H9 (cell line): ENCODE results near the gene ADAMTS6. TPM values are rescaled to one million over a fixed set of nuclear protein-coding genes. Genes with fewer than 3 reads are reported as not detected.

Experiments used
- DNase-seq: peaks from one replicate; pipeline ENCODE4 v3.0.0-alpha.2; 2017
- H2AFZ ChIP-seq: one replicate; pipeline ENCODE4 v1.6.1; 2013; ENCODE audit warnings: mild to moderate bottlenecking, low read length, control low read depth, moderate library complexity
- H2AK5ac ChIP-seq: 2 replicates; pipeline ENCODE4 v1.6.1; 2013; ENCODE audit warnings: low read length, control low read depth, mixed read lengths; ENCODE audit not compliant: insufficient read length
- H2BK120ac ChIP-seq: one replicate; pipeline ENCODE4 v1.6.1; 2013; ENCODE audit warnings: low read depth, mild to moderate bottlenecking, low read length, control low read depth, inconsistent platforms; ENCODE audit not compliant: poor library complexity, severe bottlenecking
- H2BK12ac ChIP-seq: 2 replicates; pipeline ENCODE4 v1.6.1; 2013; ENCODE audit warnings: low read length, control low read depth, mixed read lengths, low read depth; ENCODE audit not compliant: insufficient read length
- H2BK15ac ChIP-seq: 2 replicates; pipeline ENCODE4 v1.6.1; 2013; ENCODE audit warnings: low read depth, low read length, control low read depth
- H2BK20ac ChIP-seq: one replicate; pipeline ENCODE4 v1.6.1; 2013; ENCODE audit warnings: low read depth, mild to moderate bottlenecking, low read length, control low read depth, inconsistent platforms; ENCODE audit not compliant: poor library complexity, severe bottlenecking
- H2BK5ac ChIP-seq: 2 replicates; pipeline ENCODE4 v1.6.1; 2013; ENCODE audit warnings: low read length, control low read depth, mixed read lengths; ENCODE audit not compliant: insufficient read length
- H3K14ac ChIP-seq: 2 replicates; pipeline ENCODE4 v1.6.1; 2013; ENCODE audit warnings: low read length, control low read depth; ENCODE audit not compliant: insufficient read depth
- H3K18ac ChIP-seq: 2 replicates; pipeline ENCODE4 v1.6.1; 2013; ENCODE audit warnings: low read depth, mild to moderate bottlenecking, mixed read lengths, low read length, control low read depth; ENCODE audit not compliant: insufficient read length
- H3K23ac ChIP-seq: 2 replicates; pipeline ENCODE4 v1.6.1; 2013; ENCODE audit warnings: low read length, control low read depth, mixed read lengths, low read depth; ENCODE audit not compliant: insufficient read length
- H3K23me2 ChIP-seq: 2 replicates; pipeline ENCODE4 v1.6.1; 2013; ENCODE audit warnings: low read depth, mild to moderate bottlenecking, mixed read lengths, low read length, control low read depth; ENCODE audit not compliant: insufficient read length, poor library complexity, severe bottlenecking
- H3K27ac ChIP-seq: 2 replicates; pipeline ENCODE4 v1.5.1; 2013; ENCODE audit warnings: low read length, control low read depth, mixed read lengths, low read depth; ENCODE audit not compliant: insufficient read length
- H3K27me3 ChIP-seq: 2 replicates; pipeline ENCODE4 v1.6.1; 2013; ENCODE audit warnings: low read length, control low read depth, inconsistent platforms; ENCODE audit not compliant: insufficient read depth
- H3K4ac ChIP-seq: 2 replicates; pipeline ENCODE4 v1.6.1; 2013; ENCODE audit warnings: low read depth, mild to moderate bottlenecking, control low read depth, inconsistent platforms, low read length, moderate library complexity
- H3K4me1 ChIP-seq: 2 replicates; pipeline ENCODE4 v1.6.1; 2013; ENCODE audit warnings: low read length, control low read depth, inconsistent platforms; ENCODE audit not compliant: insufficient read depth
- H3K4me2 ChIP-seq: 2 replicates; pipeline ENCODE4 v1.6.1; 2013; ENCODE audit warnings: low read length, control low read depth, mixed read lengths; ENCODE audit not compliant: insufficient read length, insufficient read depth
- H3K56ac ChIP-seq: 2 replicates; pipeline ENCODE4 v1.6.1; 2013; ENCODE audit warnings: low read depth, mild to moderate bottlenecking, mixed read lengths, low read length, control low read depth; ENCODE audit not compliant: insufficient read length
- H3K79me1 ChIP-seq: 2 replicates; pipeline ENCODE4 v1.6.1; 2013; ENCODE audit warnings: low read depth, mild to moderate bottlenecking, moderate library complexity, low read length, control low read depth, inconsistent platforms; ENCODE audit not compliant: insufficient read depth, poor library complexity, severe bottlenecking
- H3K79me2 ChIP-seq: 2 replicates; pipeline ENCODE4 v1.6.1; 2013; ENCODE audit warnings: low read length, control low read depth, inconsistent platforms; ENCODE audit not compliant: insufficient read depth
- H3K9ac ChIP-seq: 2 replicates; pipeline ENCODE4 v1.6.1; 2013; ENCODE audit warnings: low read length, control low read depth, mixed read lengths; ENCODE audit not compliant: insufficient read length; ENCODE audit errors: extremely low read depth
- H3K9me3 ChIP-seq: one replicate; pipeline ENCODE4 v1.6.1; 2013; ENCODE audit warnings: low read depth, low read length, inconsistent platforms; ENCODE audit not compliant: control insufficient read depth
- H3T11ph ChIP-seq: one replicate; pipeline ENCODE4 v1.6.1; 2013; ENCODE audit warnings: mild to moderate bottlenecking, low read length, control low read depth, inconsistent platforms
- H4K20me1 ChIP-seq: one replicate; pipeline ENCODE4 v1.6.1; 2013; ENCODE audit not compliant: control insufficient read depth, insufficient read length, insufficient read depth
- H4K5ac ChIP-seq: 2 replicates; pipeline ENCODE4 v1.6.1; 2013; ENCODE audit warnings: low read depth, mild to moderate bottlenecking, mixed read lengths, low read length, control low read depth; ENCODE audit not compliant: insufficient read length
- H4K8ac ChIP-seq: replicated peaks from 2 replicates; pipeline ENCODE4 v1.6.1; 2013; ENCODE audit warnings: low read length, control low read depth, mixed read lengths, low read depth; ENCODE audit not compliant: insufficient read length
- H4K91ac ChIP-seq: 2 replicates; pipeline ENCODE4 v1.6.1; 2013; ENCODE audit warnings: low read depth, mild to moderate bottlenecking, moderate library complexity, mixed read lengths, low read length, control low read depth; ENCODE audit not compliant: insufficient read length
- H3K27ac Mint-ChIP-seq, 3 experiments: 2 replicates in 2 of 3; 3 replicates in 1 of 3; pipeline ENCODE4 v1.8.0; 2020 to 2021; ENCODE audit warnings: mixed read lengths in 3 of 3, mild to moderate bottlenecking in 1 of 3, moderate library complexity in 1 of 3
- H3K27me3 Mint-ChIP-seq: 2 replicates; pipeline ENCODE4 v1.8.0; 2021; ENCODE audit warnings: low read depth, mild to moderate bottlenecking, moderate library complexity, mixed read lengths
- H3K36me3 Mint-ChIP-seq, 3 experiments: 2 replicates in 2 of 3; 3 replicates in 1 of 3; pipeline ENCODE4 v1.8.0; 2020 to 2021; ENCODE audit warnings: low read depth in 3 of 3, mixed read lengths in 3 of 3; ENCODE audit not compliant: insufficient read depth in 1 of 3
- H3K4me1 Mint-ChIP-seq, 2 experiments: 2 replicates each; pipeline ENCODE4 v1.8.0; 2020; ENCODE audit warnings: mixed read lengths in 2 of 2
- H3K4me3 Mint-ChIP-seq, 2 experiments: 2 replicates in 1 of 2; 3 replicates in 1 of 2; pipeline ENCODE4 v1.8.0; 2020 to 2021; ENCODE audit warnings: mild to moderate bottlenecking in 2 of 2, mixed read lengths in 2 of 2, moderate library complexity in 1 of 2
- H3K9me3 Mint-ChIP-seq, 2 experiments: 2 replicates in 1 of 2; 3 replicates in 1 of 2; pipeline ENCODE4 v1.8.0; 2020; ENCODE audit warnings: mild to moderate bottlenecking in 2 of 2, mixed read lengths in 2 of 2, moderate library complexity in 1 of 2
- CTCF ChIP-seq: fragments of 200-600 bp; sonication (generic); conservative IDR thresholded peaks from 3 replicates; pipeline ENCODE4 v1.8.0; 2021; ENCODE audit warnings: antibody characterized with exemption, mild to moderate bottlenecking
- WGBS: extraction: QIAGEN DNeasy Blood & Tissue Kit; methylation state at CpG from one replicate; pipeline ENCODE4 v1.1.7; 2013; ENCODE audit warnings: missing lambda C conversion rate, low lambda C conversion rate, mixed read lengths; ENCODE audit not compliant: insufficient read length; ENCODE audit errors: extremely low coverage; 5-methylcytosine and 5-hydroxymethylcytosine counted together
- total RNA-seq: library from RNA; stranded (reverse); gene quantifications from 2 replicates; pipeline ENCODE4 v1.2.1, GENCODE V29; 2021

ADAMTS6 gene
- total RNA-seq, 1 experiment from 2014 or later: 0.33 TPM

GRCh38 chr5:65390208-65390607 is 91.5 kb downstream of the ADAMTS6 start:
- H3K27ac ChIP-seq: no peak overlapping the region
- no peak for TF ChIP-seq CTCF
- H2BK120ac ChIP-seq: no peak overlapping the region
- WGBS: no CpG with 5 or more reads among the region's 3 CpGs
- no peak overlapping the region for H3K4me3 Mint-ChIP-seq
- no peak overlapping the region for H3K27ac Mint-ChIP-seq
- no peak overlapping the region for H2BK5ac ChIP-seq
- H3K23me2 ChIP-seq: no peaks in the 10 kb centered on the region
- H3K36me3 Mint-ChIP-seq: no peaks in the 10 kb centered on the region
- no peak overlapping the region for H3K4ac ChIP-seq
- no peak overlapping the region for H4K91ac ChIP-seq
- no peak overlapping the region for H2BK15ac ChIP-seq
- H4K8ac ChIP-seq: no peak overlapping the region
- H4K20me1 ChIP-seq: no peaks in the 10 kb centered on the region
- H2BK20ac ChIP-seq: no peak overlapping the region
- H3K9me3 Mint-ChIP-seq: no peaks in the 10 kb centered on the region
- no peak overlapping the region for H2AFZ ChIP-seq
- H3T11ph ChIP-seq: no peak overlapping the region
- no peaks in the 10 kb centered on the region for H3K79me1 ChIP-seq
- H3K4me1 Mint-ChIP-seq: 0 out of 4 replicates have a peak, but pooled peaks cover 2 to 3% of the 10 kb centered on the region in 2 experiments
- no peak overlapping the region for H3K4me2 ChIP-seq
- H3K9ac ChIP-seq: no peak overlapping the region
- no peak for DNase-seq
- H2AK5ac ChIP-seq: no peak overlapping the region
- no peak overlapping the region for H3K14ac ChIP-seq
- H3K27me3 Mint-ChIP-seq: no peaks in the 10 kb centered on the region
- no peak overlapping the region for H4K5ac ChIP-seq
- H3K23ac ChIP-seq: no peak overlapping the region
- no peak overlapping the region for H2BK12ac ChIP-seq
- H3K79me2 ChIP-seq: no peaks in the 10 kb centered on the region
- H3K9me3 ChIP-seq: no peaks in the 10 kb centered on the region
- H3K18ac ChIP-seq: no peak overlapping the region
- no peak overlapping the region for H3K56ac ChIP-seq
- no peaks in the 10 kb centered on the region for H3K4me1 ChIP-seq
- no peaks in the 10 kb centered on the region for H3K27me3 ChIP-seq
